Measurements from ENCODE around the gene CD19. TPM values are rescaled to one million over a fixed set of nuclear protein-coding genes. Genes with fewer than 3 reads are reported as not detected.

Gene CD19
- total and polyA plus RNA-seq, 2 of the 8 experiments (the other 6 are each of a cell fraction or from before 2014, with no cell fraction given), result 0.57 to 0.65 TPM

DNA sequence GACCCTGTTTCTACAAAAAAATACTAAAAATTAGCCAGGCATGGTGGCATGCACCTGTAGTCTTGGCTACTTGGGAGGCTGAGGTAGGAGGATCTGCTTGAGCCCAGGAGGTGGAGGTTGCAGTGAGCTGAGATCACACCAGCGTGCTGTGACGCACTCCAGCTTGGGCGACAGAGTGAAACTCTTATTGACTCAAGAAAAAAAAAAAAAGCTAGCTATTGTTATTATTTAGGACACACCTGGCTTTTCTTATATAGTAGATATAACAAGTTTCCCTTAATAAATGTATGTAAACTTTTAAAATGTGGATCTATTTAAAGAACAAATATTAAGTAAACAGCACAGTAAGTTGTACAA is 8.6 kb upstream of the CD19 start (continued):
- TF ChIP-seq, protein P1, sequence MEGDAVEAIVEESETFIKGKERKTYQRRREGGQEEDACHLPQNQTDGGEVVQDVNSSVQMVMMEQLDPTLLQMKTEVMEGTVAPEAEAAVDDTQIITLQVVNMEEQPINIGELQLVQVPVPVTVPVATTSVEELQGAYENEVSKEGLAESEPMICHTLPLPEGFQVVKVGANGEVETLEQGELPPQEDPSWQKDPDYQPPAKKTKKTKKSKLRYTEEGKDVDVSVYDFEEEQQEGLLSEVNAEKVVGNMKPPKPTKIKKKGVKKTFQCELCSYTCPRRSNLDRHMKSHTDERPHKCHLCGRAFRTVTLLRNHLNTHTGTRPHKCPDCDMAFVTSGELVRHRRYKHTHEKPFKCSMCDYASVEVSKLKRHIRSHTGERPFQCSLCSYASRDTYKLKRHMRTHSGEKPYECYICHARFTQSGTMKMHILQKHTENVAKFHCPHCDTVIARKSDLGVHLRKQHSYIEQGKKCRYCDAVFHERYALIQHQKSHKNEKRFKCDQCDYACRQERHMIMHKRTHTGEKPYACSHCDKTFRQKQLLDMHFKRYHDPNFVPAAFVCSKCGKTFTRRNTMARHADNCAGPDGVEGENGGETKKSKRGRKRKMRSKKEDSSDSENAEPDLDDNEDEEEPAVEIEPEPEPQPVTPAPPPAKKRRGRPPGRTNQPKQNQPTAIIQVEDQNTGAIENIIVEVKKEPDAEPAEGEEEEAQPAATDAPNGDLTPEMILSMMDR (IDR thresholded peaks at IDR 0.05; ENCODE audit: control extremely low read depth in 1 of 3, insufficient read depth in 1 of 3, low read depth in 1 of 3, low read length in 3 of 3), result no peak
- TF ChIP-seq KDM5A (IDR thresholded peaks at IDR 0.05; ENCODE audit: low read length) (no peak), KDM1A (IDR thresholded peaks at IDR 0.05; ENCODE audit: borderline replicate concordance, low read length) (no peak), SP2 (IDR thresholded peaks at IDR 0.05; ENCODE audit: low read length) (no peak), CHD2 (IDR thresholded peaks at IDR 0.05; ENCODE audit: low read length) (no peak), POLR2A (IDR thresholded peaks at IDR 0.05; ENCODE audit: control extremely low read depth in 1 of 2, low read depth in 2 of 2, low read length in 2 of 2) (no peak)

Data from H1 (cell line).